22Rv1 (cell line): ENCODE data around the gene RNU6-8.

Experiments used
- H3K27ac ChIP-seq: fragments of 450-650 bp; 2 replicates; pipeline ENCODE4 v1.5.1; 2017
- CTCF ChIP-seq: fragments of 450-650 bp; IDR thresholded peaks from 2 replicates; pipeline ENCODE4 v1.5.1; 2017; ENCODE audit warnings: mild to moderate bottlenecking
- ZFX ChIP-seq: fragments of 450-650 bp; IDR thresholded peaks from 2 replicates; pipeline ENCODE4 v1.6.1; 2017; ENCODE audit warnings: antibody characterized with exemption, borderline replicate concordance

The RNU6-8 gene

GRCh38 chr14:32202998-32203882, at the start of gene RNU6-8:
Gene RNU6-8 (minus strand): TSS chr14:32203269.
- TF ChIP-seq ZFX (no peak), CTCF (no peak)
- H3K27ac ChIP-seq, result peak within 1 kb of the TSS; percentile 84

- TF ChIP-seq CTCF (peak; percentile 90), ZFX (no peak)
- no peak overlapping the region for H3K27ac ChIP-seq
Observed at GRCh38 chr14:32252030-32252670, 49.1 kb upstream of the RNU6-8 start.

GRCh38 chr14:32251530-32251929, 48.5 kb upstream of the RNU6-8 start:
- TF ChIP-seq CTCF (no peak), ZFX (no peak)
- no peak overlapping the region for H3K27ac ChIP-seq

GRCh38 chr14:32250681-32251080, 47.6 kb upstream of the RNU6-8 start:
- no peak overlapping the region for H3K27ac ChIP-seq
- TF ChIP-seq ZFX, result no peak
- TF ChIP-seq CTCF, result no peak

- H3K27ac ChIP-seq, result no peak overlapping the region
- TF ChIP-seq ZFX, result no peak
- no peak for TF ChIP-seq CTCF
Observed at GRCh38 chr14:32249780-32250179, 46.7 kb upstream of the RNU6-8 start.

GRCh38 chr14:32249371-32249770, 46.3 kb upstream of the RNU6-8 start:
- TF ChIP-seq CTCF (no peak), ZFX (no peak)
- no peak overlapping the region for H3K27ac ChIP-seq

- no peak overlapping the region for H3K27ac ChIP-seq
- no peak for TF ChIP-seq CTCF
- TF ChIP-seq ZFX, result no peak
Observed at GRCh38 chr14:32246751-32247150, 43.7 kb upstream of the RNU6-8 start.
